K562 (cell line): Measurements from ENCODE around the gene GHDC.
A peak's percentile ranks its signal among the peaks of the same experiment; 100 is the strongest.

ENCODE experiments used
- ARNT ChIP-seq, 2 experiments: fragments of 450-650 bp; IDR thresholded peaks; 2 replicates each; pipeline ENCODE4 v1.6.1; 2016; ENCODE audit warnings: mild to moderate bottlenecking in 1 of 2
- E2F3 ChIP-seq: fragments of 250-450 bp; sonication (Bioruptor Pico); IDR thresholded peaks from 2 replicates; pipeline ENCODE4 v1.4.0; 2020; ENCODE audit warnings: mild to moderate bottlenecking
- HDAC2 ChIP-seq: fragments of 450-650 bp; IDR thresholded peaks from 2 replicates; pipeline ENCODE4 v1.6.1; 2016; ENCODE audit warnings: mild to moderate bottlenecking
- MAFK ChIP-seq: IDR thresholded peaks from 2 replicates; pipeline ENCODE4 v1.6.1; 2011; ENCODE audit warnings: low read length, improper control_type of control experiment
- SMAD4 ChIP-seq: fragments of 250-450 bp; sonication (Bioruptor Pico); conservative IDR thresholded peaks from 2 replicates; pipeline ENCODE4 v1.8.0; 2021; ENCODE audit warnings: inconsistent platforms, mild to moderate bottlenecking, moderate library complexity
- SMARCC2 ChIP-seq: fragments of 450-650 bp; IDR thresholded peaks from 2 replicates; pipeline ENCODE4 v1.6.1; 2017; ENCODE audit warnings: antibody characterized with exemption, moderate library complexity, mild to moderate bottlenecking, low read depth
- TAF1 ChIP-seq: IDR thresholded peaks from 2 replicates; pipeline ENCODE4 v1.6.1; 2011; ENCODE audit warnings: mild to moderate bottlenecking, low read length, moderate library complexity; ENCODE audit not compliant: insufficient read depth, control insufficient read depth, severe bottlenecking; ENCODE audit errors: extremely low read depth
- ZBTB8A ChIP-seq: fragments of 450-650 bp; IDR thresholded peaks from 2 replicates; pipeline ENCODE4 v1.6.1; 2018; ENCODE audit warnings: mild to moderate bottlenecking, moderate library complexity; ENCODE audit not compliant: partially characterized antibody
- ZNF217 ChIP-seq: sonication (generic); formaldehyde crosslinking; IDR thresholded peaks from 2 replicates; pipeline ENCODE4 v1.8.0; 2022; ENCODE audit warnings: mild to moderate bottlenecking, missing genetic modification reagents
- ZNF253 ChIP-seq: fragments of 250-450 bp; sonication (Bioruptor Pico); conservative IDR thresholded peaks from 2 replicates; pipeline ENCODE4 v1.6.1; 2021; ENCODE audit warnings: mild to moderate bottlenecking
- TF ChIP-seq, protein P1 (sequence below), 3 experiments: IDR thresholded peaks in 2 of 3; conservative IDR thresholded peaks in 1 of 3; 2 replicates each; pipeline ENCODE4 v1.5.1; 2011 to 2012; ENCODE audit warnings: low read length in 3 of 3, mild to moderate bottlenecking in 3 of 3, control low read depth in 2 of 3, improper control_type of control experiment in 1 of 3, inconsistent platforms in 1 of 3, low read depth in 1 of 3, mixed read lengths in 1 of 3, moderate library complexity in 1 of 3; ENCODE audit not compliant: insufficient read depth in 2 of 3
- TF ChIP-seq, protein P2 (sequence below): sonication (generic); formaldehyde crosslinking; IDR thresholded peaks from 2 replicates; pipeline ENCODE4 v1.8.0; 2022; ENCODE audit warnings: mild to moderate bottlenecking, missing genetic modification reagents
- TF ChIP-seq, protein P3 (sequence below): sonication (generic); formaldehyde crosslinking; IDR thresholded peaks from 2 replicates; pipeline ENCODE4 v1.9.0; 2022; ENCODE audit warnings: mild to moderate bottlenecking, missing genetic modification reagents
- TF ChIP-seq, protein P4 (sequence below): fragments of 250-450 bp; sonication (Bioruptor Pico); IDR thresholded peaks from 2 replicates; pipeline ENCODE4 v1.5.0; 2021; ENCODE audit warnings: mild to moderate bottlenecking, borderline replicate concordance

DNA sequence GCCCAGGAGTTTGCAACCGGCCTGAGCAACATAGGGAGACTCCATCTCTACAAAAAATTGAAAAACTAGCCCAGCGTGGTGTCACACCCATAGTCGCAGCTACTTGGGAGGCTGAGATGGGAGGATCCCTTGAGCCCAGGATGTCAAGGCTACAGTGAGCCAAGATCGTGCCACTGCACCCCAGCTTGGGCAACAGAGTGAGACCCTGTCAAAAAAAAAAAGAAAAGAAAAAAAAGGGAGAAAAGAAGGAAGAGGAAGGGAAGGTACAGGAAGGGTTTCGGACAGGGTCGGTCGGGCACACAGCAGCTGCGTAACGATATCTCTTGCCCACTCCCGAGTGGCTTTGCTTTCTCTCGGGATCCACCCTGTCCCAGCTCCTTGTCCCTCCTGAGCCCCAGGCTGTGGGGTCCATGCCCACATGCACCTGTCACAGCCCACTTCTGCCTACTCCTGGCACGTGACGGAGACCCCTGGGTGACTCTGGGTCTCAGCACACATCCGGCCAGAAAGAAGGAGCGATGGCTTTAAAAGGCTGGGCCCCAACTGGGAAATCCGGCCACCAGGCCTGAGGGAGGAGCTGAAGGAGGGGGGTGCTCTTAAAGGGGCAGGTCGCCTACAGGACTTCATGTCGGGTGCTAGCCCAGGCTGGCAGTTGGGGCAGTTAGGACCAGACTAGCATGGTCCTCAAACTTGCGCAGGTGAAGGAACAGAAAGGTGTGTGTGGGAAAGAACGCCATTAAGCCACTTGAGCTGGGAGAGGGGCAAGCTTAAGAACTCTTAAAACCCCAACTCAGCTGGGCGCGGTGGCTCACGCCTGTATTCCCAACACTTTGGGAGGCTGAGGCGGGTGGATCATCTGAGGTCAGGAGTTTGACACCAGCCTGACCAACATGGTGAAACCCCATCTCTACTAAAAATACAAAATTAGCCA lies at the start of gene GHDC:
- TF ChIP-seq MAFK (no peak), SMAD4 (CRISPR knock-in tag) (no peak), E2F3 (no peak), SMARCC2 (peak; percentile 10; the same call in 1 of the 2 replicates), ZNF253 (CRISPR knock-in tag) (no peak), TAF1 (peak; percentile 38), ZNF217 (CRISPR knock-in tag) (no peak), ARNT (IDR thresholded peaks at IDR 0.05) (no peak), HDAC2 (peak; percentile 40; the same call in 1 of the 2 replicates), ZBTB8A (no peak)
- TF ChIP-seq, protein P1, sequence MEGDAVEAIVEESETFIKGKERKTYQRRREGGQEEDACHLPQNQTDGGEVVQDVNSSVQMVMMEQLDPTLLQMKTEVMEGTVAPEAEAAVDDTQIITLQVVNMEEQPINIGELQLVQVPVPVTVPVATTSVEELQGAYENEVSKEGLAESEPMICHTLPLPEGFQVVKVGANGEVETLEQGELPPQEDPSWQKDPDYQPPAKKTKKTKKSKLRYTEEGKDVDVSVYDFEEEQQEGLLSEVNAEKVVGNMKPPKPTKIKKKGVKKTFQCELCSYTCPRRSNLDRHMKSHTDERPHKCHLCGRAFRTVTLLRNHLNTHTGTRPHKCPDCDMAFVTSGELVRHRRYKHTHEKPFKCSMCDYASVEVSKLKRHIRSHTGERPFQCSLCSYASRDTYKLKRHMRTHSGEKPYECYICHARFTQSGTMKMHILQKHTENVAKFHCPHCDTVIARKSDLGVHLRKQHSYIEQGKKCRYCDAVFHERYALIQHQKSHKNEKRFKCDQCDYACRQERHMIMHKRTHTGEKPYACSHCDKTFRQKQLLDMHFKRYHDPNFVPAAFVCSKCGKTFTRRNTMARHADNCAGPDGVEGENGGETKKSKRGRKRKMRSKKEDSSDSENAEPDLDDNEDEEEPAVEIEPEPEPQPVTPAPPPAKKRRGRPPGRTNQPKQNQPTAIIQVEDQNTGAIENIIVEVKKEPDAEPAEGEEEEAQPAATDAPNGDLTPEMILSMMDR (IDR thresholded peaks at IDR 0.05 in 2 of 3, conservative IDR thresholded peaks at IDR 0.05 in 1 of 3; ENCODE audit: insufficient read depth in 2 of 3, low read depth in 1 of 3, low read length in 3 of 3), result no peak; a peak in 1 of 6 replicates
- TF ChIP-seq, protein P2, sequence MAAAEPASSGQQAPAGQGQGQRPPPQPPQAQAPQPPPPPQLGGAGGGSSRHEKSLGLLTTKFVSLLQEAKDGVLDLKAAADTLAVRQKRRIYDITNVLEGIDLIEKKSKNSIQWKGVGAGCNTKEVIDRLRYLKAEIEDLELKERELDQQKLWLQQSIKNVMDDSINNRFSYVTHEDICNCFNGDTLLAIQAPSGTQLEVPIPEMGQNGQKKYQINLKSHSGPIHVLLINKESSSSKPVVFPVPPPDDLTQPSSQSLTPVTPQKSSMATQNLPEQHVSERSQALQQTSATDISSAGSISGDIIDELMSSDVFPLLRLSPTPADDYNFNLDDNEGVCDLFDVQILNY (CRISPR knock-in tag), result no peak
- TF ChIP-seq, protein P3, sequence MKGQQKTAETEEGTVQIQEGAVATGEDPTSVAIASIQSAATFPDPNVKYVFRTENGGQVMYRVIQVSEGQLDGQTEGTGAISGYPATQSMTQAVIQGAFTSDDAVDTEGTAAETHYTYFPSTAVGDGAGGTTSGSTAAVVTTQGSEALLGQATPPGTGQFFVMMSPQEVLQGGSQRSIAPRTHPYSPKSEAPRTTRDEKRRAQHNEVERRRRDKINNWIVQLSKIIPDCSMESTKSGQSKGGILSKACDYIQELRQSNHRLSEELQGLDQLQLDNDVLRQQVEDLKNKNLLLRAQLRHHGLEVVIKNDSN (CRISPR knock-in tag), result peak; percentile 31; the same call in 1 of the 2 replicates
- TF ChIP-seq, protein P4, sequence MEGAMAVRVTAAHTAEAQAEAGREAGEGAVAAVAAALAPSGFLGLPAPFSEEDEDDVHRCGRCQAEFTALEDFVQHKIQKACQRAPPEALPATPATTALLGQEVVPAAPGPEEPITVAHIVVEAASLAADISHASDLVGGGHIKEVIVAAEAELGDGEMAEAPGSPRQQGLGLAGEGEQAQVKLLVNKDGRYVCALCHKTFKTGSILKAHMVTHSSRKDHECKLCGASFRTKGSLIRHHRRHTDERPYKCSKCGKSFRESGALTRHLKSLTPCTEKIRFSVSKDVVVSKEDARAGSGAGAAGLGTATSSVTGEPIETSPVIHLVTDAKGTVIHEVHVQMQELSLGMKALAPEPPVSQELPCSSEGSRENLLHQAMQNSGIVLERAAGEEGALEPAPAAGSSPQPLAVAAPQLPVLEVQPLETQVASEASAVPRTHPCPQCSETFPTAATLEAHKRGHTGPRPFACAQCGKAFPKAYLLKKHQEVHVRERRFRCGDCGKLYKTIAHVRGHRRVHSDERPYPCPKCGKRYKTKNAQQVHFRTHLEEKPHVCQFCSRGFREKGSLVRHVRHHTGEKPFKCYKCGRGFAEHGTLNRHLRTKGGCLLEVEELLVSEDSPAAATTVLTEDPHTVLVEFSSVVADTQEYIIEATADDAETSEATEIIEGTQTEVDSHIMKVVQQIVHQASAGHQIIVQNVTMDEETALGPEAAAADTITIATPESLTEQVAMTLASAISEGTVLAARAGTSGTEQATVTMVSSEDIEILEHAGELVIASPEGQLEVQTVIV (CRISPR knock-in tag), result no peak
